Measurements from ENCODE around the gene ZNF385B. TPM values are rescaled to one million over a fixed set of nuclear protein-coding genes. Genes with fewer than 3 reads are reported as not detected.

The ZNF385B gene
- total and polyA plus RNA-seq, 8 donors, result 1.8 to 41.4 (median 3.5) TPM; not detected in 1

- intact Hi-C loops (cut with DNase I; ENCODE audit: low total_unique reads), result no loop called here
- H3K9me3 ChIP-seq, result no peaks in the 10 kb centered on the region
- H3K36me3 ChIP-seq, result no peaks in the 10 kb centered on the region
- 43 to 63% (median 59%) methylated on average over 1 of the region's 1 CpG for WGBS, 5 donors
- DNase-seq, result no peak
- no peak overlapping the region for H3K27ac ChIP-seq
- no peaks in the 10 kb centered on the region for H3K27me3 ChIP-seq
- no peak overlapping the region for H3K4me3 ChIP-seq
- no peaks in the 10 kb centered on the region for H3K4me1 ChIP-seq
- TF ChIP-seq EP300 (IDR thresholded peaks at IDR 0.05) (no peak), CTCF (IDR thresholded peaks at IDR 0.05) (no peak), POLR2AphosphoS5 (IDR thresholded peaks at IDR 0.05) (no peak), POLR2A (IDR thresholded peaks at IDR 0.05) (no peak)
Measured at GRCh38 chr2:179596018-179596417, 265.4 kb downstream of the ZNF385B start.

- no peaks in the 10 kb centered on the region for H3K27me3 ChIP-seq
- no peak for TF ChIP-seq CTCF (IDR thresholded peaks at IDR 0.05)
- no peak for TF ChIP-seq EP300 (IDR thresholded peaks at IDR 0.05)
- TF ChIP-seq POLR2AphosphoS5 (IDR thresholded peaks at IDR 0.05), result no peak
- no peak for TF ChIP-seq POLR2A (IDR thresholded peaks at IDR 0.05)
- H3K4me3 ChIP-seq, result no peak overlapping the region
- H3K9me3 ChIP-seq, result no peaks in the 10 kb centered on the region
- DNase-seq, result no peak
- intact Hi-C loops (cut with DNase I; ENCODE audit: low total_unique reads), result no loop called here
- no peaks in the 10 kb centered on the region for H3K36me3 ChIP-seq
- no peaks in the 10 kb centered on the region for H3K4me1 ChIP-seq
- no peak overlapping the region for H3K27ac ChIP-seq
Measured at GRCh38 chr2:179595284-179595683, 266.1 kb downstream of the ZNF385B start.

GRCh38 chr2:179594268-179595112 is 266.9 kb downstream of the ZNF385B start:
- TF ChIP-seq POLR2AphosphoS5 (IDR thresholded peaks at IDR 0.05) (no peak), CTCF (IDR thresholded peaks at IDR 0.05) (no peak), POLR2A (IDR thresholded peaks at IDR 0.05) (no peak), EP300 (IDR thresholded peaks at IDR 0.05) (no peak)
- H3K4me3 ChIP-seq, result no peak overlapping the region
- intact Hi-C loops (cut with DNase I; ENCODE audit: low total_unique reads), result no loop called here
- H3K27ac ChIP-seq, result no peak overlapping the region
- H3K4me1 ChIP-seq, result no peaks in the 10 kb centered on the region
- no peak for DNase-seq
- WGBS, 5 donors, result 63 to 78% (median 73%) methylated on average over 2 of the region's 2 CpGs
- H3K9me3 ChIP-seq, result no peaks in the 10 kb centered on the region
- H3K27me3 ChIP-seq, result no peaks in the 10 kb centered on the region
- H3K36me3 ChIP-seq, result no peaks in the 10 kb centered on the region

DNA sequence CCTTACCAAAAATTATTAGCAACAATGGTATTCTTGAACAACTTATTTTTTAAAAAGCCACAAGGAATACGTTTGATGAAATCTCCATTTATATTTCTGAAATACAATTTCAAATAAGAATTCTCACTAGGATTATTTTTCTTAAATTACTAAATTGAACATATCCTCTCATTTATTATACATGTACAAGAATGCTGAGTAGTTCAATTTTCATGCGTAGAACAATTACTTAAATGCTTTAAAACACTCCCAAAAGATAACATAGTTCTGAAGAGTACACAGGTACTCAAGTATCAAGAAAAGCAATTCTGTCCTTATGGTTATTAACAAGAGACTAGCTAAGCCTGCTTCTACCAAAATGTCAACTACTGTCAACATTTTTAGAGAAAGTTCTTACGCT is 268.1 kb downstream of the ZNF385B start:
- Histone ChIP-seq H3K27ac (no peak overlapping the region), H3K4me3 (no peak overlapping the region), H3K9me3 (no peaks in the 10 kb centered on the region), H3K27me3 (no peaks in the 10 kb centered on the region), H3K36me3 (no peaks in the 10 kb centered on the region), H3K4me1 (no peaks in the 10 kb centered on the region)
- 87 to 94% (median 92%) methylated on average over 3 of the region's 3 CpGs for whole genome bisulfite sequencing, 5 donors
- intact Hi-C loops (cut with DNase I; ENCODE audit: low total_unique reads), result no loop called here
- no peak for TF ChIP-seq POLR2AphosphoS5 (IDR thresholded peaks at IDR 0.05)
- no peak for TF ChIP-seq POLR2A (IDR thresholded peaks at IDR 0.05)
- TF ChIP-seq CTCF (IDR thresholded peaks at IDR 0.05), result no peak
- no peak for TF ChIP-seq EP300 (IDR thresholded peaks at IDR 0.05)
- DNase-seq, result no peak

Data from stomach (tissue), 9 donors.